Mucosa of rectum (tissue), 2 donors: ENCODE results near the gene SS18L1.

Source experiments
- H3K27ac ChIP-seq, 2 donors: one replicate each; pipeline ENCODE4 v1.7.0; 2013; ENCODE audit warnings: inconsistent platforms in 2 of 2, low read depth in 2 of 2, low read length in 2 of 2
- H3K27me3 ChIP-seq, 2 donors: one replicate each; pipeline ENCODE4 v1.7.0; 2013; ENCODE audit warnings: low read length in 2 of 2; ENCODE audit not compliant: control insufficient read depth in 2 of 2, insufficient read depth in 2 of 2
- H3K36me3 ChIP-seq, 2 donors: one replicate each; pipeline ENCODE4 v1.7.0; 2013; ENCODE audit warnings: low read length in 2 of 2; ENCODE audit not compliant: control insufficient read depth in 2 of 2, insufficient read depth in 2 of 2
- H3K4me1 ChIP-seq, 2 donors: one replicate each; pipeline ENCODE4 v1.7.0; 2013; ENCODE audit warnings: low read length in 2 of 2, mild to moderate bottlenecking in 1 of 2; ENCODE audit not compliant: control insufficient read depth in 2 of 2, insufficient read depth in 2 of 2
- H3K4me3 ChIP-seq, 2 donors: one replicate each; pipeline ENCODE4 v1.7.0; 2013; ENCODE audit warnings: low read length in 2 of 2
- H3K9ac ChIP-seq, 2 donors: one replicate each; pipeline ENCODE4 v1.7.0; 2013; ENCODE audit warnings: low read length in 2 of 2, low read depth in 1 of 2, mild to moderate bottlenecking in 1 of 2
- H3K9me3 ChIP-seq, 2 donors: one replicate each; pipeline ENCODE4 v1.7.0; 2013; ENCODE audit warnings: low read length in 2 of 2; ENCODE audit not compliant: control insufficient read depth in 2 of 2
- donor health status: healthy.
- donor health status: Normal muscosa, but diverticular disease.

Gene SS18L1

DNA sequence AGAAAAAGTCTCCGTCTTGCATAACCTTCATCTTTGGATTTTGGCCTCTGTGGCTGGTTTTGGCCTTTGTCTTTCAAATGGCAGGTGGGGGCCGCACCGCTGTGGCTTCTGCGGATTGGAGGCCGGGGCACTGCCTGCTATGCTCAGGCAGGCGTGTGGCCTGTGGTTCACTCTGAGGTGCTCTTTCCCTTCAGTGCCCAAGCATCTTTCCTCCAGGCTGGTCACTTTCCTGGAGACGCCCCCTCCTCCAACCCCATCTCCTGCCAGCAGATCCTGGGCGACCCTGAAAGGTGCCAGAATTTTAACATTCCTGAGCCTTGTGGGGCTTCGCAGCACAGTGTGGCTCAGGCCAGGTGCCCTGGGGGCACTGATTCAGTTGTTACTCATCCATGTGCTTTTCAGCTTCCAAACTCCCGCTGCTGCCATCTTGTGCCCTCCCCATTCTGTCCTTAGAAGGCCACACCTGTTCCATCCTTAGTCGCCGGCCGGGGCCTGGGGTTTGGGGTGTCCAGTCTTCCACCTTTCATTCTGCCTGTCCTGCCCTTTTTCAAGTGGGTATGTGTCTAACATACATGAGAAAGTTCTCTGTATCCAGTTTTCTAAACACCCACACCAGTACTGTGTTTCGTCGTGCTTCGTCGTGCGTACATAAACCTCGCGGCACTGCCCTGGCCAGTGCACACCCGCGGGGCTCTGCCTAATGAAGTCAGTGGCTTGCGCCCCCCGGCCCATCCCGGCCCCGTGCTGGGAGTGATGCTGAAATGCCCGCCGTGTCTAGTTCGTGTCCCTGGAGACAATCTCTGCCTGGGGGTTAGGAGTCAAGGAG, 12.1 kb downstream of the SS18L1 start:
- Histone ChIP-seq H3K4me3 (no peak overlapping the region), H3K9ac (no peak overlapping the region), H3K4me1 (no peaks in the 10 kb centered on the region), H3K27ac (no peak overlapping the region), H3K27me3 (no peaks in the 10 kb centered on the region), H3K9me3 (no peaks in the 10 kb centered on the region), H3K36me3 (peaks cover 2 to 23% of the 10 kb centered on the region in 2 donors)

DNA sequence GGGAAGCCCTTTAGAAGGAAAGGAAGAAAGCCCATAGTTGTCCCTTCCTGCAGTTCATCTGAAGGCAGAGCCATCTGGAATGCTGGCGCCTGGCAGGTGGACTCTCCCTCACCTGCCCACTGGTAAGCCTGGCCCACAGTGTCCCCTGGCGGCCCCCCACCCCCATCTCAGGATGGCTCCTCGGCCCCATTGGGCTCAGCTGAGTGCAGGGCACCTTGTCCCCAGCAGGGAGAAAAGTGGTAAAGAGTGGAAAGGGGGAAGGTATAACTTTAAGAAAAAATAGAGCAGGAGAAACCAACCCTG, 12.6 kb downstream of the SS18L1 start:
- H3K9me3 ChIP-seq: no peaks in the 10 kb centered on the region
- no peak overlapping the region for H3K4me3 ChIP-seq
- H3K4me1 ChIP-seq: no peaks in the 10 kb centered on the region
- H3K27ac ChIP-seq: no peak overlapping the region
- no peak overlapping the region for H3K9ac ChIP-seq
- peaks cover 6 to 29% of the 10 kb centered on the region in 2 donors for H3K36me3 ChIP-seq
- no peaks in the 10 kb centered on the region for H3K27me3 ChIP-seq

DNA sequence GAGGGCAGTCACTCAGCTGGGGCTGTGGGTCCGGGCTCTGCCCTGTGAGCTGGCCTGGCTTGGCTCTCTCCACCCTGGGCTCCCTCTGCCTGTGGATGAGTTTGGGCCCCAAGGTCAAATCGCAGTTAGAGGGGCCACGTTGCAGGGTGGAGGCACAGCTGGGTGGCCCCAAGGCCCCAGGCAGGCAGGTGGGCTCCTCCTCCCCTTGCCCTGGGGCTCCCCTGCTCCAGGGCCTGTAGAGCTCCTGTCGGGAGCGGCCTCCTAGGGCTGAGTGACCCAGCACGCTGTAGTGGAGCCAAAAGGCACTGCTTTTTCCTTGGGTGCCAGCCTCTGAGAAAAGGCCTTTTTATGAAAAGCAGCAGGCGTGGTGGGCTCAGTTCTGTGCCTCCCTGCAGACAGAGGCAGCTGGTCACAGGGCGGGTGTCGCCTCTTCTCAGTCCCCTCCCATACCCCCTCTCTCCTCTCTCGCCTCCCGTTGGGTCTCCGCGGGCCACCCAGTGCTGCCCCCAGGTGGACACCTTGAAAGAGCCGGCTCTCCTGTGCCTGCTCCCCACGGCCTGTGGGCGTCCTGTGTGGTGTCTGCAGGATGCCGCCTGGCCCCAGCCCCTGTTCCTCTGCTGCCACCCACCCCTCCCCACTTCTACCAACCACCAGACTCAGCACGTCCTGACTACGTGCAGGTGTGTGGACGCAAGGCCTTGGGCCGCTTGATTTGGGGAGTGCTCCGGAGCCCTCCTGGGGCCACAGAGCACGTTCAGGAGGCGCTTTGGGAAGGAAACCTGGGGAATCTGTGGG, 13.2 kb downstream of the SS18L1 start:
- Histone ChIP-seq H3K36me3 (peaks cover 11 to 34% of the 10 kb centered on the region in 2 donors), H3K9ac (no peak overlapping the region), H3K4me1 (no peaks in the 10 kb centered on the region), H3K27me3 (no peaks in the 10 kb centered on the region), H3K27ac (no peak overlapping the region), H3K4me3 (no peak overlapping the region), H3K9me3 (no peaks in the 10 kb centered on the region)

DNA sequence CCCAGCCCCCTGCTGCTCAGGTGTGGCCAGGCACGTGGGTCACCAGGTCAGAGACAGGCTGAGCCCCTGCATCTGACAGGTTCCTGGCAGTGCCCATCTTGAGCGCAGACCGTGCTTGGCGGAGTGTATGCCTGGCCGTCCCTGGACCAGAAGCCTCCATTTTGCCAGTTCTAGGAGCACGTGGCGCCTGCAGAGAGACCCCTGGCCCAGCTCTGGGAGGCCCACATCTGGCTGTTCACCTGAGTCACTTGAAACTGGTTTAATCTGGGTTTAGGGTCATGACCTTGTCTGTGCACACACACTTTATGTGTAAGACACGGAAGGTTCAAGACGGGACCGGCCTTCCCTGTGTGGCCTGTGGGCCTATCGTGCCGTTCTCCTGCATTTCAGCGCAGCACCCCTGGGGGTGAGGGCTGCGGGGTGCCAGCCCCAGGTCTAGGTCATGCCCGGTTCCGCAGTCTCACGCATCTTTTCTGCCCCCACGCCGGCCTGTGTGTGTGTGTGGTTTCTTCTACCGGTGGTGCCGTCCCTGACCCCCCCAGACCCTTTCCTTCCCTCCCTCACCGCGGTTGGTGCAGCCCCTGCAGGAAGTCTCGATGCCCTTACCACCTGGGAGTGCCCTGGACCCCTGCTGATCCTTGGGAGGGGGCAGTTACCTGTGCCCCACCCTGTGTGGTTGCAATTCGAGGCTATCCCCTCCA, 14.0 kb downstream of the SS18L1 start:
- H3K27me3 ChIP-seq: no peaks in the 10 kb centered on the region
- H3K36me3 ChIP-seq: peaks cover 12 to 38% of the 10 kb centered on the region in 2 donors
- no peak overlapping the region for H3K4me3 ChIP-seq
- H3K27ac ChIP-seq: no peak overlapping the region
- no peaks in the 10 kb centered on the region for H3K9me3 ChIP-seq
- no peaks in the 10 kb centered on the region for H3K4me1 ChIP-seq
- no peak overlapping the region for H3K9ac ChIP-seq

DNA sequence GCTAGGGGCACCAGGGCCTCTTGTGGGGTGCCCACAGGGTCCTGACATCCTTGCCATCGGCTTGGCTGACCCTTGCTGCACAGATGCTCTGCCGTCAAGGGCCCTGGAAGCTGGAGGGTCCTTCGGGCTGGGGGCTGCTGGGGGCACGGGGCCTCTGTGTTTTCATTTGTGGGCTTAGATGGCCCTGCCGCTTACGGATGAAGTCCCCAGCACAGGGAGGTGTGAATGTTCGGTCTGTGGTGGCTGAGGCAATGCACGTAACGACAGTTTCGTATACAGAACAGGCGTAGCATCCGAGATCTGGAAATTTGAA, 14.5 kb downstream of the SS18L1 start:
- Histone ChIP-seq H3K9ac (no peak overlapping the region), H3K4me3 (no peak overlapping the region), H3K36me3 (peaks cover 16 to 40% of the 10 kb centered on the region in 2 donors), H3K27ac (no peak overlapping the region), H3K27me3 (no peaks in the 10 kb centered on the region), H3K9me3 (no peaks in the 10 kb centered on the region), H3K4me1 (no peaks in the 10 kb centered on the region)

DNA sequence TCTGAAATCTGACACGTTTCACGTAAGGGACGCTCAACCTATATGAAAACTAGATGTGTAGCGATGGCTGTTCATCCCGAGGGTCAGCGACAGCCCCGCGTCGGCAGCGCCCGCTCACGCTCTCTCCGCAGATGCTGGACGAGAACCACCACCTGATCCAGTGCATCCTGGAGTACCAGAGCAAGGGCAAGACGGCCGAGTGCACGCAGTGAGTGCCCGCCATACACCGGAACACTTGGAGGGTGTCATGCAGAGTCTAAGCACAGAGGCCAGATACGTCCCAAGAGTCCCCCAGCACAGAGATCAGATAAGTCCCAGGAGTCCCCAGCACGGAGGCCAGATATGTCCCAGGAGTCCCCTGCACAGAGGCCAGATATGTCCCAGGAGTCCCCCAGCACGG, 15.0 kb downstream of the SS18L1 start:
- no peak overlapping the region for H3K9ac ChIP-seq
- no peaks in the 10 kb centered on the region for H3K9me3 ChIP-seq
- H3K4me3 ChIP-seq: no peak overlapping the region
- H3K27ac ChIP-seq: no peak overlapping the region
- H3K4me1 ChIP-seq: no peaks in the 10 kb centered on the region
- H3K36me3 ChIP-seq: peaks cover 16 to 40% of the 10 kb centered on the region in 2 donors
- no peaks in the 10 kb centered on the region for H3K27me3 ChIP-seq

DNA sequence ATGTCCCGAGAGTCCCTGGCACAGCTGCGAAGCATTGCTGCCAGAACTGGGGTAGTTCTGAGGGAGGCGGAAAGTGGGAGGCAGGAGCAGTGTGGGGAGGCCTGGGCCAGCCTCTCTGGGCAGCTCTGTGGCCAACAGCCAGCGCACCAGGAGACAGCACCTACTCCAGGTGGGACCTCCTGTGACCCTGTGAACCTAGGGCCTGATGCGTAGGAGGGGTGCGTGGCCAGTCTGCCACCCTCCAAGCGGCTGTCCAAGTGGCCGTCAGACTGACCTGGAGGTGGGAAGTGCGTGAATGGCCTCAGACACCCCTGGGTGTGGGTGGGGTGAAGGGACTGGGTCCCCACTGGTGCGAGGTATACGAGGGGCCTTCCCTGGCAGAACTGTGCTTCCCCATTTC, 15.5 kb downstream of the SS18L1 start:
- Histone ChIP-seq H3K4me3 (no peak overlapping the region), H3K9me3 (no peaks in the 10 kb centered on the region), H3K36me3 (peaks cover 18 to 39% of the 10 kb centered on the region in 2 donors), H3K4me1 (no peaks in the 10 kb centered on the region), H3K9ac (no peak overlapping the region), H3K27ac (no peak overlapping the region), H3K27me3 (no peaks in the 10 kb centered on the region)

DNA sequence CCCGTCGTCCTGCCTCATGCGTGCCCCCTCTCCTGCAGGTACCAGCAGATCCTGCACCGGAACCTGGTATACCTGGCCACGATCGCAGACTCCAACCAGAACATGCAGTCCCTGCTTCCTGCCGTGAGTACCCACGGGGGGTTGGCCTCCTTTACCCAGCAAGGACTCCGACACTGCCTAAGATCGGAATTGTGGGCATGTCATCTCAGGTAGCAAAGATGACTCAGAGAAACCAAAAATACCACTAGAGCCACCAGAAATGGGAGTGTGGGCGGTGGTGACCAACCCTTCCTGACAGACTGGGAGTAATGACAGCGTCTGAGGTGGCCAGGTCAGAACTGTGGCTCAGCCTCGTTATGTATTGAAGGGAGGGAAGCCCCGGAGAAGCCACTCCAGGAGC, 16.3 kb downstream of the SS18L1 start:
- no peaks in the 10 kb centered on the region for H3K4me1 ChIP-seq
- H3K36me3 ChIP-seq: peaks cover 24 to 39% of the 10 kb centered on the region in 2 donors
- no peaks in the 10 kb centered on the region for H3K9me3 ChIP-seq
- H3K27me3 ChIP-seq: no peaks in the 10 kb centered on the region
- H3K27ac ChIP-seq: no peak overlapping the region
- H3K4me3 ChIP-seq: no peak overlapping the region
- no peak overlapping the region for H3K9ac ChIP-seq

DNA sequence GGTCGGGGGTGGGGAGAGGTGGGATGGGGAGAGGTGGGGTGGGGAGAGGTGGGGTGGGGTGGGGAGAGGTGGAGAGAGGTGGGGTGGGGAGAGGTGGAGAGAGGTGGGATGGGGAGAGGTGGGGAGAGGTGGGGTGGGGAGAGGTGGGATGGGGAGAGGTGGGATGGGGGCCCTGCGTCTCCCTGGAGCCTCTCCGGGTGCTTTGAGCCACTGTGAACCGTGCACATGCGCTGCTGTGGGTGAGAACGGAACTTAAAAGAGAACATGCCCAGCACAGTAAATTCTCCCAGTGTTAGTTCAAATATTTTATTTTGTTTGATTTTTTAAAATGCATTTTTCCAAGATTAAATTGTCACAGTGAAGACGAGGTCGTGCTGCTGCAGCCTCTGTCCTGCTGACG, 16.7 kb downstream of the SS18L1 start:
- H3K9ac ChIP-seq: no peak overlapping the region
- H3K9me3 ChIP-seq: no peaks in the 10 kb centered on the region
- no peak overlapping the region for H3K27ac ChIP-seq
- H3K27me3 ChIP-seq: no peaks in the 10 kb centered on the region
- H3K36me3 ChIP-seq: peaks cover 25 to 43% of the 10 kb centered on the region in 2 donors
- no peaks in the 10 kb centered on the region for H3K4me1 ChIP-seq
- H3K4me3 ChIP-seq: no peak overlapping the region

DNA sequence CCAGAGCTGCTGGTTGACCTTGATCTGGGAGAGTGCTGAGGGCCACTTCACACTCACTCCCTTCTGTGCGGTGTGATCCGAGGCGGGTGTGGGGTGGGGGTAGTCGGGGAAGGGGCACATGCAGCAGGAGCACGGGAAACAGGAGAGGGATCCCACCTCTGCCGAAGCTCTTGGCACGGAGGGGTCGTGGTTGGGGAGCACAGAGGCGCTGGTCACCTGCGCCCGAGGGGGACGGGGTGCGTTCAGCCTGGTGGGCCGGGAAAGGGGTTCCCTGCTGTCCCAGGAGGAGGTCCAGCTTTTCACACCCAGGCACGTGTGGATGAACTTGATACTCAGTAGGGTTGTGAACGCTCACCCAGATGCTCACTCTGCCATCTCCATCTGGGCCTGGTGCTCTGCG, 17.3 kb downstream of the SS18L1 start:
- peaks cover 31 to 47% of the 10 kb centered on the region in 2 donors for H3K36me3 ChIP-seq

More for the DNA sequence above, 17.3 kb downstream of the SS18L1 start:
- Histone ChIP-seq H3K27me3 (no peaks in the 10 kb centered on the region), H3K4me3 (no peak overlapping the region), H3K9ac (no peak overlapping the region), H3K4me1 (no peaks in the 10 kb centered on the region), H3K9me3 (no peaks in the 10 kb centered on the region), H3K27ac (no peak overlapping the region)
